CD4-positive, alpha-beta T cell (primary cell): ENCODE measurements around the gene SCN8A. TPM values are rescaled to one million over a fixed set of nuclear protein-coding genes. Genes with fewer than 3 reads are reported as not detected.

Source experiments
- ATAC-seq: fragments of 200-7000 bp; cut with Tn5 transposase; one replicate; pipeline ENCODE4 v1.10.0; 2022; ENCODE audit warnings: mild to moderate bottlenecking; ENCODE audit not compliant: poor library complexity
- CTCF ChIA-PET: fragments of 350-600 bp; sonication (Branson Sonifier 250); formaldehyde crosslinking; loops from one replicate; lab custom pipeline; 2021; ENCODE audit warnings: antibody characterized with exemption, inconsistent platforms; lab: Charles Lee
- POLR2A ChIA-PET: fragments of 350-600 bp; sonication (Branson Sonifier 250); formaldehyde crosslinking; loops from one replicate; lab custom pipeline; 2021; ENCODE audit warnings: antibody characterized with exemption, inconsistent platforms; lab: Charles Lee
- DNase-seq, 14 experiments: peaks; one replicate each; pipeline ENCODE4 v3.0.0-alpha.2; 2013 to 2020; ENCODE audit warnings: mixed read lengths in 2 of 14
- H3K27ac ChIP-seq, 2 donors: one replicate each; pipeline versions ENCODE4 v1.5.1 to v1.7.0; 2013; ENCODE audit warnings: low read length in 2 of 2, low read depth in 1 of 2, mild to moderate bottlenecking in 1 of 2
- H3K27me3 ChIP-seq, 2 experiments: 1 replicate in 1 of 2; 2 replicates in 1 of 2; pipeline versions ENCODE4 v1.6.1 to v1.7.0; 2013; ENCODE audit warnings: low read length in 2 of 2, control low read depth in 1 of 2, mild to moderate bottlenecking in 1 of 2, moderate library complexity in 1 of 2; ENCODE audit not compliant: insufficient read depth in 2 of 2, control insufficient read depth in 1 of 2
- H3K36me3 ChIP-seq: one replicate; pipeline ENCODE4 v1.6.1; 2013; ENCODE audit warnings: low read length, control low read depth; ENCODE audit not compliant: insufficient read depth
- H3K4me1 ChIP-seq: one replicate; pipeline ENCODE4 v1.6.1; 2013; ENCODE audit warnings: low read length, control low read depth; ENCODE audit not compliant: insufficient read depth
- H3K4me3 ChIP-seq: one replicate; pipeline ENCODE4 v1.5.1; 2013; ENCODE audit warnings: mild to moderate bottlenecking, low read length, moderate library complexity
- H3K9me3 ChIP-seq, 2 experiments: 1 replicate in 1 of 2; 2 replicates in 1 of 2; pipeline versions ENCODE4 v1.6.1 to v1.7.0; 2013; ENCODE audit warnings: low read length in 2 of 2, mild to moderate bottlenecking in 2 of 2, control low read depth in 1 of 2, moderate library complexity in 1 of 2; ENCODE audit not compliant: control insufficient read depth in 1 of 2, insufficient read depth in 1 of 2
- H3K27ac Mint-ChIP-seq: one replicate; pipeline ENCODE4 v1.8.0; 2020; ENCODE audit warnings: mixed read lengths
- H3K27me3 Mint-ChIP-seq: one replicate; pipeline ENCODE4 v1.8.0; 2021; ENCODE audit warnings: mixed read lengths
- H3K36me3 Mint-ChIP-seq: one replicate; pipeline ENCODE4 v1.8.0; 2021; ENCODE audit warnings: low read depth, mixed read lengths
- H3K4me1 Mint-ChIP-seq: one replicate; pipeline ENCODE4 v1.8.0; 2021; ENCODE audit warnings: low read depth, mixed read lengths
- H3K4me3 Mint-ChIP-seq: one replicate; pipeline ENCODE4 v1.8.0; 2020; ENCODE audit warnings: mild to moderate bottlenecking, mixed read lengths
- H3K9me3 Mint-ChIP-seq: one replicate; pipeline ENCODE4 v1.8.0; 2020; ENCODE audit warnings: mixed read lengths
- CTCF ChIP-seq: fragments of 200-600 bp; IDR thresholded peaks from one replicate; pipeline ENCODE4 v1.8.0; 2022; ENCODE audit warnings: antibody characterized with exemption, mild to moderate bottlenecking
- intact Hi-C, 2 experiments: fragments of 100-400 bp; cut with DNase I in 1 of 2; cut with micrococcal nuclease in 1 of 2; formaldehyde crosslinking; loops; one replicate each; pipeline versions ENCODE4 v1.15.1 to v1.9.0; 2023 to 2025; cut with DNase I, micrococcal nuclease
- total RNA-seq, 174 experiments: library from RNA in 2 of 174; stranded (reverse) in 2 of 174; gene quantifications; one replicate each; pipeline ENCODE4 v1.2.3 and lab custom pipeline; 2021 to 2026

Gene SCN8A
- total RNA-seq, 2 experiments from 2014 or later = 0.14 to 0.36 TPM

DNA sequence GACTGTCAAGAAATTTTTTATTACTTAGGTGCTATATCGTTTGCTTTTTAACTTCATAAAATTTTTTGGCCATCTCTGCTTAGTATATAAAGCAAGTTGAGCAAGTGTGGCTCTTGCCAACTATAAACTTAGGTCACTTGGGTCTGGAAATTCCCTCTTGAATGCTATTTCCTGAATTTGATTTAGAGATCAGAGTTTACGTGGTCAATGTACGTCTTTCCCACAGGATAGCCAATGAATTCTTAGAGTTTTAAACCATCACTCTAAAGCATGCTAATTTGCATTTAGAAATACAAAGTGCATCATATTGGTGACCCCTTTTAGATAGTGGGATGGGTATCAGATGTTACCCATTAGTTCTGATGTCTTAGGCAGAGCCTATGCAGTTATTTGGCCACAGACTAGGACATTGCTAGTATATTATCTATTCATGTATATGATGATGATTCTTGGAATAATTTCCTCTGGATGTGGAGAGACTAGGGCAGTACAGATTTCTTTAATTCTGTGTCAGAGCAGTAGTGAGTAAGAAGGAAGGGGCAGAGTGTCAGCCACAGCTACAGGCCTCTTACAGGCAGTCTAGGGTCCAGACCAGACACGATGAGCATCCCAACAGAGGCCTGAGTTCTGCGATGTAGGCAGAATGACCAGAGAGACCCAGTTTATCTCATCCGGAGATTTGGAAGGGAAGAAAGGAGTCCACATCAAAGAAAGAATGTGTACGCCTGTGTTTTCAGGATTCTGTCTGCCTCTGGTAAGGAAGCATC is 30.3 kb downstream of the SCN8A start:
- peaks cover 26% of the 10 kb centered on the region for H3K27me3 Mint-ChIP-seq
- POLR2A ChIA-PET = no interaction called here
- H3K4me1 Mint-ChIP-seq = no peaks in the 10 kb centered on the region
- Histone ChIP-seq H3K27ac (no peak overlapping the region), H3K36me3 (no peaks in the 10 kb centered on the region), H3K4me3 (no peak overlapping the region), H3K4me1 (no peaks in the 10 kb centered on the region), H3K9me3 (peaks cover 0 to 6% of the 10 kb centered on the region in 2 experiments), H3K27me3 (peaks cover 0 to 6% of the 10 kb centered on the region in 2 experiments)
- no peak overlapping the region for H3K27ac Mint-ChIP-seq
- TF ChIP-seq CTCF = no peak
- no peak overlapping the region for H3K4me3 Mint-ChIP-seq
- no peak for ATAC-seq
- no peak for DNase-seq
- H3K36me3 Mint-ChIP-seq = no peaks in the 10 kb centered on the region
- intact Hi-C loops = no loop called here
- H3K9me3 Mint-ChIP-seq = peaks cover 2% of the 10 kb centered on the region
- CTCF ChIA-PET = interaction anchor here (1.5 kb wide), 1 partner anchor 11 kb away, joined by 3 read pairs; no protein-coding TSS in a partner anchor

DNA sequence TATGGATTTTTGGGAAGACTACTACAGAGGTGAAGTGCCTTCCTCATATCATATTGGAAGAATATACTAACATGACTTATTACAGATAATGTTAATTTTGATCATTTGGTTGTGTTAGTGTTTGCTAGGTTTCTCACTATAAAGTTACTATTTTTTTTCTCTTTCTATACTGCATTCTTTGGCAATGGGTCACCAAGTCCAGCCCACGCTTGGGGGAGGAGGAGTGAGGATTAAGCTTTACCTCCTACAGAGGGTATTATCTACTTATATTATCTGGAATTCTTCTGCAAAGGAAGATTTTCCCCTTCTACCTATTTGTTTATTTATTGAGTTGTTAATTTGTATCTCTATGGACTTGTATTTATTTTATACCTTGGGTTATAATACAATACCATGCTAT is 31.5 kb downstream of the SCN8A start:
- ChIA-PET POLR2A (no interaction called here), CTCF (no interaction called here)
- Mint-ChIP-seq H3K27ac (no peak overlapping the region), H3K36me3 (no peaks in the 10 kb centered on the region), H3K9me3 (no peaks in the 10 kb centered on the region), H3K4me1 (no peaks in the 10 kb centered on the region), H3K4me3 (no peak overlapping the region), H3K27me3 (peaks cover 20% of the 10 kb centered on the region)
- DNase-seq = no peak
- no peak for TF ChIP-seq CTCF
- peaks cover 0 to 4% of the 10 kb centered on the region in 2 experiments for H3K9me3 ChIP-seq
- no peaks in the 10 kb centered on the region for H3K4me1 ChIP-seq
- H3K27ac ChIP-seq = no peak overlapping the region
- H3K36me3 ChIP-seq = no peaks in the 10 kb centered on the region
- no peak for ATAC-seq
- intact Hi-C loops = no loop called here
- H3K27me3 ChIP-seq = peaks cover 0 to 6% of the 10 kb centered on the region in 2 experiments
- no peak overlapping the region for H3K4me3 ChIP-seq

DNA sequence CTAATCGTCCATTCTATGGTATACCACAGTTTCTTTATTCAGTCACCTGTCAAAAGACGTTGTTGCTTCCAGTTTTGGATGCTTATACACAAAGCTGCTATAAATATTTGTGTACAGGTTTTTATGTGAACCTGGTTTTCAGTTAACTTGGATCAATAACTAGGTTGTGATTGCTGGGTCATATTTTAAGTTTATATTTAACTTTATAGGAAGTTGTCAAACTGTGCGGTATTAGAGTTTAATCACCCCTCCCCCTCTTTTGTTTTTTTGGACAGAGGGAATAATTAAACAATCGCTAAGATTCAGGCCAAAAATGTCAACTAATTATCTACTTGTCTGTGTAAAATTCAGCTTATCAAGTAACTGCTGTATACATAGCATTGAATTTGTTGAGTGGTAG is 34.3 kb downstream of the SCN8A start:
- H3K4me3 Mint-ChIP-seq = no peak overlapping the region
- no peak for ATAC-seq
- intact Hi-C loops = no loop called here
- H3K27ac ChIP-seq = no peak overlapping the region
- ChIA-PET CTCF (no interaction called here), POLR2A (no interaction called here)
- no peaks in the 10 kb centered on the region for H3K27me3 ChIP-seq
- no peaks in the 10 kb centered on the region for H3K4me1 Mint-ChIP-seq
- no peaks in the 10 kb centered on the region for H3K9me3 Mint-ChIP-seq
- H3K27ac Mint-ChIP-seq = no peak overlapping the region
- H3K4me1 ChIP-seq = no peaks in the 10 kb centered on the region
- peaks cover 20% of the 10 kb centered on the region for H3K27me3 Mint-ChIP-seq
- H3K9me3 ChIP-seq = no peaks in the 10 kb centered on the region
- no peaks in the 10 kb centered on the region for H3K36me3 ChIP-seq
- no peak for TF ChIP-seq CTCF
- H3K4me3 ChIP-seq = no peak overlapping the region
- DNase-seq = no peak
- no peaks in the 10 kb centered on the region for H3K36me3 Mint-ChIP-seq
